ENCODE measurements around the gene LIME1. TPM values are rescaled to one million over a fixed set of nuclear protein-coding genes. Genes with fewer than 3 reads are reported as not detected.
A peak's percentile ranks its signal among the peaks of the same experiment; 100 is the strongest.

LIME1 gene
- total RNA-seq, 1 experiment from 2014 or later = 27.4 TPM

DNA sequence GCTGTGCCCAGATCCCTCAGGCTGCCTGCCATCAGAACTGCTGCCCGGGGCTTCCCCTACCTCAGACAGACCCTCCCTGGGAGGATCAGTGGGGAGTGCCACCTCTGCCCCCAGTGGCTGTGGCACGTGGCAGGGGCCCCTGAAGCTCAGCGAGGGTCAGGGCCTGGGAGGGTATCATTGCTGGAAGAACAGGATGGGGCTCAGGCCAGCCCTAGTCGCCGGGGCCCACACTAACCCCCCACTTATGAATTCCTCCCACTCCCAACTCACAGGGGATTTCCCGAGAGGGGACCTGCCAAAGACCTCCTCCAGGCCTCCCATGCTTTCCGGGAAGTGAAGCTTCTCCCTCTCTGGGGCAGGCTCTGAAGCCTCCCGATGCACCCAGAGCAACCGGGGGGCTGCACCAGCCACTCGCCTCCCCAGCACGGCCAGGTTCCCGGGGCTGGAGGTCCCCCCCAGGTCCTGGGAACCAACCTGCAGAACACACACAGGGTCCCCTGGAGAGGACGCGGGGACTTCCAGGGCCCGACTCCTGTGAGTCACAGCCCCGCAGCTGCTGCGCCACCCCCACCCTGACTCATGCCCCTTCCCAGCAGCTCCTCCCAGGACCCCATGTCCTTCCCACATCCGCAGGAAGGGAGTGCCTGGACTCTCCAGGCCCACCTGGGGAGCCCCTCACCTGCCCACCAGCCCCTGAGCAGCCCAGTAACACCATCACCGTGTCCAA, 37.6 kb upstream of the LIME1 start:
- ChIA-PET CTCF (interaction anchor here (1.4 to 1.6 kb wide), 2 partner anchors 9 to 161 kb away, joined by 3 to 6 read pairs; partner anchors contain the start of genes ARFRP1, PTK6 and ZGPAT), RAD21 (ENCODE audit: low non-redundant PET in 1 of 2, low total read pairs in 2 of 2, uncharacterized antibody in 2 of 2, unreplicated experiment in 2 of 2) (interaction anchor here (0.6 to 0.9 kb wide), 2 partner anchors 17 to 166 kb away, joined by 3 read pairs; no protein-coding TSS in a partner anchor), POLR2A (interaction anchor here (1.1 to 3.1 kb wide), 8 partner anchors 9 to 259 kb away, joined by 3 to 12 read pairs (median 6); partner anchors contain the start of genes ARFRP1, RTEL1, TPD52L2 and ZGPAT)
- H4K20me1 ChIP-seq (ENCODE audit: insufficient read depth) = no peaks in the 10 kb centered on the region
- H3K4me1 ChIP-seq (ENCODE audit: control insufficient read depth in 1 of 2, insufficient read depth in 2 of 2, low read length in 2 of 2) = peaks cover 35 to 78% of the 10 kb centered on the region in 2 experiments
- no peaks in the 10 kb centered on the region for H3K27me3 ChIP-seq (ENCODE audit: insufficient read depth, low read length)
- TF ChIP-seq ZNF274 (IDR thresholded peaks at IDR 0.05; ENCODE audit: low read depth, low read length) = no peak
- peak; percentile 24 for TF ChIP-seq YY1 (IDR thresholded peaks at IDR 0.05; ENCODE audit: extremely low read depth, insufficient replicate concordance, low read depth, low read length)
- peak; percentile 57 for TF ChIP-seq POLR2AphosphoS5 (IDR thresholded peaks at IDR 0.05; ENCODE audit: low read depth, low read length)
- TF ChIP-seq RAD21 (IDR thresholded peaks at IDR 0.05; ENCODE audit: low read depth) = no peak
- peak; percentile 19 for TF ChIP-seq TCF7L2 (IDR thresholded peaks at IDR 0.05; ENCODE audit: borderline replicate concordance, extremely low read depth, insufficient read depth, insufficient read length)
- TF ChIP-seq EZH2 (IDR thresholded peaks at IDR 0.05) = no peak
- BruUV-seq (replicated peaks) = no TSS peak
- H3K9me3 ChIP-seq (ENCODE audit: control insufficient read depth in 1 of 2, insufficient read depth in 1 of 2, low read depth in 1 of 2, low read length in 2 of 2) = no peaks in the 10 kb centered on the region
- peaks cover 0 to 8% of the 10 kb centered on the region in 2 experiments; a peak in 1 of 4 replicates for H3K36me3 ChIP-seq (ENCODE audit: control insufficient read depth in 1 of 2, insufficient read depth in 2 of 2, low read length in 2 of 2)
- H2AFZ ChIP-seq (ENCODE audit: low read depth, low read length, poor library complexity, severe bottlenecking) = no peak overlapping the region
- peak overlapping the region; percentile 71 for H3K9ac ChIP-seq (ENCODE audit: low read length)
- DNase-seq (ENCODE audit: low read depth, low spot score) = peak; percentile 67
- H3K4me2 ChIP-seq (ENCODE audit: low read length) = peak overlapping the region; percentile 78
- H3K9me2 ChIP-seq (ENCODE audit: insufficient read depth) = no peaks in the 10 kb centered on the region
- H3K79me2 ChIP-seq (ENCODE audit: insufficient read depth, low read length) = peaks cover 10% of the 10 kb centered on the region; the same call in 1 of the 2 replicates
- intact Hi-C loops (cut with micrococcal nuclease) = loop anchor here (5.0 kb wide), 3 partner anchors 117 to 258 kb away; partner anchors contain the start of genes PTK6 and UCKL1
- H3K4me3 ChIP-seq (replicated peaks in 1 of 2; ENCODE audit: low read depth in 1 of 2, low read length in 2 of 2) = peak overlapping the region; percentile 37 to 41
- ATAC-seq = peak; percentile 58
- peak overlapping the region; percentile 91 for H3K27ac ChIP-seq (ENCODE audit: low read depth, low read length)
